CD4-positive, alpha-beta T cell treated with Interleukin-17A for 1 hour (primary cell): ENCODE data around the gene GALNT9.
"Not testable (repeated sequence)": the region's sequence is repeated elsewhere in the genome, so short reads cannot be mapped to it uniquely, and the experiment has no call there.

Experiments used
- DNase-seq: peaks from one replicate; pipeline ENCODE4 v3.0.0-alpha.2; 2020

Gene GALNT9

DNA sequence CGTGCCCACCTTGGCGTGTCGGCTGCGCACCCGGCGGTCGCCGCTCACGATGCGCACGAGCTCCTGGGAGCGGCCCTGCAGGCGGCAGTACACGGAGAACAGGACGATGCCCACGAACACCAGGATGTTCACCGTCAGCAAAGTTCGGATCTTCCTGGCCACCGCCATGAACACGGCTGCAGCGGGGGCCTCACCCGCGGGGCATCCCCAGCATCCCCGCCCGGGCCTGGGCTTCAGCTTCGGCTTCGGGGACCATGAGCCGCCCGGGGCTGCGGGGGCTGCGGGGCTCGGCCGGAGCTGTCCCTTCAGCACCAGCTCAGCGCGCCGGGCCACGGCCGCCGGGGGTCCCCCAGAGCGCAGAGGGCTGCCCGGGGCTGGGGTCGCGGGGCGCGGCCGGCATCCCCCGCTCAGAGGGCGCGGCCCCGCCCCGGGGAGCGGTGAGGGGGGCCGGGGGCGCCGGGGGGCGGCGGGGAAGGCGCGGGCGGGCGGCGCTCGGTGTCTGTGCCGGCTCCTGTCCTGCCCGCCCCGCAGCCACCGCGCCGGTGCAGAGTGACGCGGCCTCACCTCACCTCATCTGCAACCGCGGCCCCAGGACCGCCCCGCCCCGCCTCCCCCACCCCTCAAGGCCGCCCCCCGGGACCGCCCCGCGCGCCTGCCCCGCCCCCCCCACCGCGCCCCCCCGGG, at the start of gene GALNT9:
TSS of gene GALNT9 (minus strand) at position 554 of the 684 bp plus-strand sequence. CDS start at position 168, 386 bp downstream.
- no peak for DNase-seq

GRCh38 chr12:132379057-132379456, 49.7 kb upstream of the GALNT9 start:
- not testable (repeated sequence) for DNase-seq

DNA sequence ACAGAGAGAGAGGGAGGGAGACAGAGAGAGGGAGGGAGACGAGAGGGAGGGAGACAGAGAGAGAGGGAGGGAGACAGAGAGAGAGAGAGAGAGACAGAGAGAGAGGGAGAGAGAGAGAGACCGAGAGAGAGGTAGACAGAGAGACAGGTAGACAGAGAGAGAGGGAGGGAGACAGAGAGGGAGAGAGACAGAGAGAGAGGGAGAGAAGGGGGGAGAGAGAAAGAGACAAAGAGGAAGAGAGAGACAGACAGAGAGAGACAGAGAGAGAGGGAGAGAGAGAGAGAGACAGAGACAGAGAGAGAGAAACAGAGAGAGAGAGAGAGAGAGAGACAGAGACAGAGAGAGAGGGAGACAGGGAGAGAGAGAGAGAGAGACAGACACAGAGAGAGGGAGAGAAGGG, 47.8 kb upstream of the GALNT9 start:
- no peak for DNase-seq

- DNase-seq: no peak
Measured at GRCh38 chr12:132376464-132376830, 47.1 kb upstream of the GALNT9 start.

GRCh38 chr12:132375747-132376463, 46.5 kb upstream of the GALNT9 start:
- DNase-seq: no peak

DNA sequence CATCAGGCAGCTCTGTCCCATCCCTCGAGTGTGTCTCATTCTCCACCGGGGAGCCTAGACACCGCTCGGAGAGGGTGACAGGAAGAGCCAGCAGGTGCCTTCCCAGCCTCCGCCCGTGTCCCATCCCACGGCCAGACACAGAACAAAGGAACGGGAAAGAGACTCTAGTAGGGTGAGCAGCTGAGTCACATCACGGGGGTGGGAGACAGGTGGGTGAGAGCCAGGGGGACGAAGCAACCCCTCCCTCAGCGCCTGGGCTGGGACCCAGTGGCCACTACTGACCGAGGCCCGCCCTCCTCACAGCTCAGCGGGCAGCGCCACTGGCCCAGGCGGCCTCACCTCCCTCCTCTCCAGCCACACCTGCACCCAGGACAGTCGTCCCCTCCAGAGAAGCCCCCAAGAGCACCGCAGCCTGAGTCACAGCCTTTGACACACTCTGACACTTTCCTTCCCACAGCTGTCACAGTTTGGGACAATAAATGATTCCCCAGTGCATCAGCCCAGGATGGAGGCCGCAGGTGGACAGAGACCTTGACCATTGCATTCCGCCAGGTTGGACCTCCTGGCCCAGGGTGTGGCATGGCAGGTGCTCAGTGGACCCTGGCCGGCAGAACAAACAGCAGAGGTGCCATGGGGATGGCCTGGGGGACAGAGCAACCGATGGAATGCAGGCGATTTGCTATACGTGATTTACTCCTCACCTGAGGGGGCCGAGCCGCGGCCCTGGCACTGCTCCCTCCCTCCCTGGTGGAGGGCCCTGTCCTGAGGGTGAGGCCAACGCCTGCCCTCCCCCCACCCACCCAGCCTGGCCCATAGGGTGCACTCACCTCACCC, 45.4 kb upstream of the GALNT9 start:
- no peak for DNase-seq

DNA sequence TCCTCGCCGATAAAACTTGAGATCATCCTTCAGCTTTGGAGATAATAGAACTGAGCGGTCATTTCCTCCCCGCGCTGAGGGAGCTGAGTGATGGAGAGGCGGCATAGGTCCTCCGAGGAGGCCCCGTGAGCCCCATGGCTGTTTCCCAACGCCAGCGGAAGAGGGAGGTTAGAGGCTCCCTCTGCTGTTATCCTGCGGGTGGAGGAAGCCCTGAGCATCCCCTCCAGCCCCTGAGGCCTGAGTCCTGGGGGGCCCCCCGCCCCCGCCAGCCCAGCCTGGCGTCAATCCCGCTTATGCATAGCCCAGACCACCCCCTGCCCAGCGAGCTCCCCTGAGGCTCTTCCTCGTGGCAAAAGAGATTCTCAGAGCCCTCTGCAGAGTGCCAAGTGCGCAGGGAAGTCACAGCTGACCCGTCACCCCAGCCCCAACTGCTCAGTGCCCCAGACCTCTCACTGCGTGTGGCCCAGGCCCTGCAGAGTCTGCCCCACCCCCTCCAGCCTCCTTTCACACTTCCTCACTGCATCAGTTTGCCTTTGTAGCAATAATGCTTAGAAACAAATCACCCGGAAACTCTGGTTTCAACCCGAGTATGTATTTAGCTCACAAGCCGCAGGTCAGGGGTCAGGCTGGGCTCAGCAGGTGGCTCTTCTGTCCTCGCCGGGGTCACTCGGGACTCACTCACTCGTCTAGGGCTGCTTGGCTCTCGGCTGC, 44.7 kb upstream of the GALNT9 start:
- no peak for DNase-seq

DNA sequence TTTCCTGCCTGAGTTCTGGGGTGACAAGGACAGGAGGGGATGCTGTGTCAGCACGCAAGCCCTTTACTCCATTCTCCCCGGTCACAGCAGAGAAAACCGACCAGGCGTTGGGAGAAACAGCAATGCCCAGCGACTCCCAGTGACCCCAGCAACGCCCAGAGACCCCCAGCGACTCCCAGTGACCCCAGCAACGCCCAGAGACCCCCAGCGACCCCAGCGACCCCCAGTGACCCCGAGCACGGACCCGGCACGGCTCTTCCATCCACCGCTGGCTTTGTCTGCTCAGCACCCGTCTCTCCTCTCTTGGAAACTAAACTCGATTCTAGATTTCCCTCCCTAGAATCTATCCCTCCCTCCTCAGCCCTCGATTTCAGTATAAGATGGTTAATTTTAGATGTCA, 38.5 kb upstream of the GALNT9 start:
- DNase-seq: no peak

GRCh38 chr12:132367071-132367851, 37.9 kb upstream of the GALNT9 start:
- DNase-seq: no peak

DNA sequence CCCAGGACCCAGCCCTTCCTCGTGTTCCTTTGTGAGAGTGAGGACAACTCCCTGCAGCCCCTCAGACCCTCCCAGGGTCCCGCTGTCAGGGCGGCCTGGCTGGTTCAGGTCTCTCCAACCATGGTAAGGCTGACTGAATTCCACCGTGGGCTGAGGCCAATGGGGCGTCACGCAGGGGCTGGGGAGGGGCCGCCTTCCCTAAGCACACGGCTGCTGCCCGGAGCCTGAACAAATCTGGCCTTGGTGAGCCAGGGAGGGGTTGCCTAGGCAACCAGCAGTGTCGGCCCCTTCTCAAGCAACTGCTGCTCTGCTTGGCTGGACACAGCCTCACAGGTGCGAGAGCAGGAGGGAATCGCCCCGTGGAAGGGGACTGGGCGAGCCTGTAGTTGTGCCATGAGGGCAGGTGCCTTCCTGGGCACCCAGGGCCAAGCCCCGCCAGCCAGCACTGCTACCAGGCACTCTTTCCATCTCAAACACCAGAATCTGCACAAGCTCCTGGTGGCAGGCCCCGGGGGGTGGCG, 37.0 kb upstream of the GALNT9 start:
- no peak for DNase-seq

DNA sequence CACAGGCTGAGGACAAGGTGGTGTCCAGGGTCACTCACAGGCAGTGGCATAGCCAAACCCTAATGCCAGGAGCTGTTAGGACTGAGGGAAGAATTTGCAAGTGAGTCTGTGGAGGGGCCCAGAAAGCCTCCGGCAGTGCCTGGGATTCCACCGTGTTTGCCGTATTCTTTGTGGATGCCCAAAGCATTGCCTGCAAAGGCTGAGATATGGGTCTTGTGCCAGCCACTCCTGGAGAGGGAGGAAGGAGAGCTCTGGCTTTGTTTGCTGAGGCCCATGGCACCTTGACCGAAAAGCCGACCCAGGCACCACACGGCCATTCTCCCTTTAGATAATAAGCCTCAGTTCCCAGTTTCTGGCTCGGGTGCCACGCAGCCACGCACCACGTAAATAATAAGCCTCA, 35.8 kb upstream of the GALNT9 start:
- DNase-seq: no peak

DNA sequence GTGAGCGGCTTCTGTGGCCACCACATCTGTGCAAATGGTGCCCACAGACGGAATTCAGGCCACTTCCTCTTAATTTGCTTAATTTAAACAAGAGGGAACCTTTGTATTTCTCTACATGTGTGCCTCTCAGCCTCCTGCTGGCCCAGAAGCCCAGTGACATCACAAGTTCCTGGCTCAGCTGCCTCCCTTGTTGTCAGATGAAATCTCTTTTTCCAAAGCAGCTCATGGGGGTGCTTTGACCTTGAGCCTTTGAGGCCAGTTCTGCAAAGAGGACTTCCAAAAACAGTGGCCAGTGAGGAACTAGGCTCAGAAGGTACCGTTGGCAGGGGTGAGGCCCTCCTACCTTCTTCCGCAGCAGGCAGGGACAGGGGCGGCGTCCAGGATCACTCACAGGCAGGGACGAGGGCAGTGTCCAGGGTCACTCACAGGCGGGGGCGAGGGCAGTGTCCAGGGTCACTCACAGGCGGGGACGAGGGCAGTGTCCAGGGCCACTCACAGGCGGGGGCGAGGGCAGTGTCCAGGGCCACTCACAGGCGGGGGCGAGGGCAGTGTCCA, 35.0 kb upstream of the GALNT9 start:
- DNase-seq: no peak

- DNase-seq: no peak
Measured at GRCh38 chr12:132363661-132364347, 34.4 kb upstream of the GALNT9 start.

DNA sequence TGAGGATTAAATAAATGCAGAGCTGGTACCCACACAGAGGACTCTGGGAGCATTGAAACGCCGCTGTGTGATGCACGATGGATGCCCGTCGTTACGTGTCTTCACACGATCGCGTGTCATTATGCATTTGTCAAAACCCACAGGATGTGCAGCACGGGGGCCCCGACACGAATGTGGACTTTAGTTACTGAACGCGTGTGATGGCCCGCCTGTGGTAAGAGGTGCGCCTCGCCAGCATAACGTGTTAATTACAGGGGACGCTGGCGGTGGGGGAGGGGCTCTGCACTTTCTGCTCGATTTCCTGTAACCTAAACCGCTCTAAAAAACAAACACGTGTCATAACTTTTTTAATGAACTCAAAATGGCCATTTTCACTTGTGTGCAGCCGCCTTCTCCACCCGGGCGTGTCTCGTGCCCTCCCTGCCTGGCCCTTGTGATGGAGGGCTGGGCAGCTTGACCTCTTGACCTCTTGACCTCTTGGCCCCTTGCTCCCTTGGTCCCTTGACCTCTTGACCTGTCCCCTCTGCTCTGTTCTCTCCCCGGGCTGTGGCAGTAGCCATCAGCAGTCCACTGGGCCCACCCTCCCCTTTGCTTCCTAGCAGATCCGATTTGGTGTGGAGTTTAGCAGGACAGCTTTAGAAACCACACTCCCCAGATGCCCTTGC, 33.7 kb upstream of the GALNT9 start:
- DNase-seq: no peak

DNA sequence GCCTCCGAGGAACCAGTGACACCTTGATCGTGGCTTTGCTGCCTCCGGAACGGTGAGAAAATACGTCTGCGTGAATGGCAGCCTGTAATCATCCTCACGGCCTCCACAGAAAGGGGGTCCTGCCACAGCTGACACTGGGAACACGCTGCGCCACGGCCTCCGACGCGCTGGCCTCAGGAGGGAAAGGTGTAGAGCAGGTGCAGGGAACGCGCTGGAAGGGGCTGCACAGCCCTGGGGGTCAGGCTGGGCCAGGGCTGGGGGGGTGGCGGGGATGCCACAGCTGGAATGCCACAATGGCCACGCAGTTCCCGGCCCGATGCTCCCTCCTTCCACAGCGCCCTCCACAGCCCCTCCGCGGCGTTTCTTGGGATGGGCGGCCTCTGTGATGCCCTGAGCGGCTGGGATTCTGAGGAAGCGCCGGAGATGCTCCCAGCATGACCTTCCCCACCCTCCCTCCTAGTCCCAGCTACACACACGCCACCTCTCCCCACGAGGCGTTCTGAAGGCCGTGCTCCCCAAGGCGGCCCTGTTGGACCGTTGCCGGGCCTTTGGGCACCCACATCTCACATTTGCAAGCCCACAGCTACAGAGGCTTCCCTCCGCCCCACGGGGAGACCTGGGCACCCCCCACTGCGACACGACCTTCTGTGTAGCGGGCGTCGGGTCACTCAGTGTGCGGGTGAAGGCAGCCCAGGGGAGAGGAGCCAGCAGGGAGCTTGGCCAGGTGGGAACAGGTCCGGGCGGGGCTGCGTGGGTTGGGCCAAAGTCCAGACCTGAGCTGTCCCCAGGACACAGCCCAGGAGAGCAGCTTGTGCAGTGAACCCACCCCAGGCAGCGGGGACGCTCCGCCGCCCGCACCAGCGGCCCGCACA, 31.8 kb upstream of the GALNT9 start:
- DNase-seq: no peak

GRCh38 chr12:132360410-132360809, 31.0 kb upstream of the GALNT9 start:
- DNase-seq: no peak

- no peak for DNase-seq
Measured at GRCh38 chr12:132359971-132360370, 30.6 kb upstream of the GALNT9 start.

DNA sequence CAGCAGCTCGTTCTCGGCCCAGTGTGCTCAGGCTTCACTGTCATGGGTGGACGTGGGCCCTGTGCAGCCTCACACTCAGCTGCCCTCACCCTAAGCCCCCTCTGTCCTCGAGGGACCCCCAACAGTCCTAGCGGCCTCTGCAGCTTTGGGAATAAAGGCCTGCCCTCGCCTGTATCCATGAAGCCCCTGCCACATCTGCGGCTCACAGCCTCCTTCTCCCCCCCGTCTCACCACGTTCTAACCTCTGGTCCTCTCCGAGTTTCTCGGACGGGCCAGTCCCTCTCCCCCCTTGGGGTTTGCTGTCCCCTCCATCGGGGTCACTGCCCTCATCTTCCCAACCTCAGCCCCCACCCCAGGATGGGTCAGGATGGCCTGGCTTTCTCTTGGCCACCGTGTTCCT, 30.2 kb upstream of the GALNT9 start:
- no peak for DNase-seq
